Epithelial cell of esophagus (primary cell): Measurements from ENCODE around the gene SH3RF2.

Source experiments
- DNase-seq: peaks from one replicate; pipeline ENCODE4 v3.0.0; 2010; ENCODE audit warnings: low read depth
- H3K4me3 ChIP-seq: 2 replicates; pipeline ENCODE4 v1.5.1; 2011; ENCODE audit warnings: mild to moderate bottlenecking, low read length, control low read depth
- CTCF ChIP-seq: IDR thresholded peaks from 2 replicates; pipeline ENCODE4 v1.5.1; 2011; ENCODE audit warnings: low read depth, mild to moderate bottlenecking, low read length, control low read depth, inconsistent platforms; ENCODE audit not compliant: insufficient read depth; ENCODE audit errors: missing control alignments

SH3RF2 gene

GRCh38 chr5:146039420-146039819 lies 103.0 kb downstream of the SH3RF2 start:
- TF ChIP-seq CTCF: no peak

GRCh38 chr5:146040527-146040926 lies 104.1 kb downstream of the SH3RF2 start:
- no peak overlapping the region for H3K4me3 ChIP-seq

More at GRCh38 chr5:146039420-146039819, 103.0 kb downstream of the SH3RF2 start:
- H3K4me3 ChIP-seq: no peak overlapping the region
- DNase-seq: no peak

GRCh38 chr5:146041180-146041789 lies 104.9 kb downstream of the SH3RF2 start:
- TF ChIP-seq CTCF: peak; percentile 38
- no peak overlapping the region for H3K4me3 ChIP-seq
- no peak for DNase-seq

More at GRCh38 chr5:146040527-146040926, 104.1 kb downstream of the SH3RF2 start:
- no peak for TF ChIP-seq CTCF
- no peak for DNase-seq

- DNase-seq: peak; percentile 90
- H3K4me3 ChIP-seq: no peak overlapping the region
- TF ChIP-seq CTCF: no peak
Measured at GRCh38 chr5:146042628-146043279, 106.4 kb downstream of the SH3RF2 start.

DNA sequence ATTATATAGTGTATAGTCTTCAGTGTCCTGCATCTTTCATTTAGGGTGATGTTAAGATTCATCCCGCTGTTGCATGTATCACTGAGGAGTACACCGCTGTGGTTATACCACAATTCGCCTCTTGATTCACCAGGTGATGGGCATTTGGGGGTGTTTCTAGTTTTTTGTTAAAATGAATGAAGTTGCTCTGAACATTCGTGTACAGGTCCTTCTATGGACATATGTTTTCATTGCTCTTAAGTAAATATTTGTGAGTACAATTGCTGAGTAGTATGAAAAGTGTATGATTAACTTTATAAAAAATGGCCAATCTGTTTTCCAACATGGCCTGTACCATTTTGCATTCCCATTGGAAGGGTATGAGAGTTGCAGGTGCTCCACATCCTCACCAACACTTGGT lies 107.3 kb downstream of the SH3RF2 start:
- H3K4me3 ChIP-seq: no peak overlapping the region
- TF ChIP-seq CTCF: no peak
- no peak for DNase-seq

DNA sequence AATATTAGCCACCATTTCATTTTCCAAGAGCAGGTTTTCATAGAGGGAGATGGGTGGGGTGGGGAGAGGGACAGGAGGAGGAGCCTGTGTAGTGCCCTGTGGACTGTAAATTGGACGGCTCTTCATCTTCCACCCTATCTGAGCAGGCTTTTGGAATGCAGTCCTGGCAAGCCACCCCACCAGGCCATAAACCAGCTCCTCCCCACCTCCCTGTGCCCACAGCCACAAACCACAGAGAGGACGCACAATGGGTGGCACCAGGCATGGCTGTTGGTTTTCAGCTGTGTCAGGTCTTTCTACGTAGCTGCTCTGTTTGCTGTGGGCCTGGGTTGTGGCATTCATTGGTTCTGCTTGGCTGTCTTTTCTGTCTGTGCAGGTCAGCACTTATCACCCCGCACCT lies 111.0 kb downstream of the SH3RF2 start:
- no peak for DNase-seq
- no peak overlapping the region for H3K4me3 ChIP-seq
- TF ChIP-seq CTCF: no peak
